ENCODE data around the gene NAP1L4.

Gene NAP1L4

GRCh38 chr11:3010004-3010403 is 17.9 kb upstream of the NAP1L4 start:
- no peak for DNase-seq

GRCh38 chr11:3009481-3009880 is 17.4 kb upstream of the NAP1L4 start:
- no peak for DNase-seq

- DNase-seq = no peak
These were observed 16.7 kb upstream of the NAP1L4 start for GRCh38 chr11:3008746-3009336.

GRCh38 chr11:3007404-3008010 is 15.4 kb upstream of the NAP1L4 start:
- DNase-seq = no peak

- no peak for DNase-seq
These were observed 14.6 kb upstream of the NAP1L4 start for GRCh38 chr11:3006505-3007260.

GRCh38 chr11:3004481-3004880 is 12.4 kb upstream of the NAP1L4 start:
- no peak for DNase-seq

- DNase-seq = no peak
These were observed 11.5 kb upstream of the NAP1L4 start for GRCh38 chr11:3003396-3004231.

- DNase-seq = no peak
These were observed 10.7 kb upstream of the NAP1L4 start for GRCh38 chr11:3002871-3003270.

- no peak for DNase-seq
These were observed 10.3 kb upstream of the NAP1L4 start for GRCh38 chr11:3002351-3002861.

- DNase-seq = no peak
These were observed 9.4 kb upstream of the NAP1L4 start for GRCh38 chr11:3001496-3001895.

GRCh38 chr11:3000032-3000961 is 8.2 kb upstream of the NAP1L4 start:
- DNase-seq = no peak

- DNase-seq = no peak
These were observed 7.4 kb upstream of the NAP1L4 start for GRCh38 chr11:2999464-2999998.

GRCh38 chr11:2998073-2998850 is 6.1 kb upstream of the NAP1L4 start:
- no peak for DNase-seq

GRCh38 chr11:2997406-2997805 is 5.3 kb upstream of the NAP1L4 start:
- no peak for DNase-seq

- no peak for DNase-seq
These were observed 4.8 kb upstream of the NAP1L4 start for GRCh38 chr11:2996976-2997375.

GRCh38 chr11:2995893-2996554 is 3.9 kb upstream of the NAP1L4 start:
- DNase-seq = no peak

GRCh38 chr11:2995031-2995561 is 3.0 kb upstream of the NAP1L4 start:
- DNase-seq = no peak

- no peak for DNase-seq
These were observed 2.2 kb upstream of the NAP1L4 start for GRCh38 chr11:2994336-2994730.

- DNase-seq = no peak
These were observed 832 bp upstream of the NAP1L4 start for GRCh38 chr11:2992997-2993325.
